Large intestine (tissue), 3 donors: ENCODE data around the gene DCTD. TPM values are rescaled to one million over a fixed set of nuclear protein-coding genes. Genes with fewer than 3 reads are reported as not detected.

ENCODE experiments used
- DNase-seq, 2 donors: peaks; one replicate each; pipeline versions ENCODE4 v3.0.0 to v3.0.0-alpha.2; 2013
- H3K27ac ChIP-seq: one replicate; pipeline ENCODE4 v1.5.1; 2013; ENCODE audit warnings: low read length
- H3K27me3 ChIP-seq: 2 replicates; pipeline ENCODE4 v1.6.1; 2013; ENCODE audit warnings: low read length; ENCODE audit not compliant: control insufficient read depth, insufficient read depth
- H3K36me3 ChIP-seq: 2 replicates; pipeline ENCODE4 v1.6.1; 2013; ENCODE audit warnings: low read length; ENCODE audit not compliant: control insufficient read depth, insufficient read depth
- H3K4me1 ChIP-seq: one replicate; pipeline ENCODE4 v1.6.1; 2013; ENCODE audit warnings: low read length; ENCODE audit not compliant: control insufficient read depth, insufficient read depth
- H3K4me3 ChIP-seq: one replicate; pipeline ENCODE4 v1.5.1; 2013; ENCODE audit warnings: low read length
- H3K9me3 ChIP-seq: one replicate; pipeline ENCODE4 v1.6.1; 2013; ENCODE audit warnings: mild to moderate bottlenecking, low read depth, low read length, moderate library complexity; ENCODE audit not compliant: control insufficient read depth
- WGBS: methylation state at CpG from one replicate; pipeline ENCODE4 v1.1.5; 2013; ENCODE audit warnings: low lambda C conversion rate; ENCODE audit not compliant: insufficient coverage; 5-methylcytosine and 5-hydroxymethylcytosine counted together
- polyA plus RNA-seq: library from polyadenylated mRNA; unstranded; fragments of 120-200 nt; gene quantifications from one replicate; pipeline ENCODE4 v1.2.1, GENCODE V29; 2013

The DCTD gene
- polyA plus RNA-seq, 1 donor, result 95.8 TPM

DNA sequence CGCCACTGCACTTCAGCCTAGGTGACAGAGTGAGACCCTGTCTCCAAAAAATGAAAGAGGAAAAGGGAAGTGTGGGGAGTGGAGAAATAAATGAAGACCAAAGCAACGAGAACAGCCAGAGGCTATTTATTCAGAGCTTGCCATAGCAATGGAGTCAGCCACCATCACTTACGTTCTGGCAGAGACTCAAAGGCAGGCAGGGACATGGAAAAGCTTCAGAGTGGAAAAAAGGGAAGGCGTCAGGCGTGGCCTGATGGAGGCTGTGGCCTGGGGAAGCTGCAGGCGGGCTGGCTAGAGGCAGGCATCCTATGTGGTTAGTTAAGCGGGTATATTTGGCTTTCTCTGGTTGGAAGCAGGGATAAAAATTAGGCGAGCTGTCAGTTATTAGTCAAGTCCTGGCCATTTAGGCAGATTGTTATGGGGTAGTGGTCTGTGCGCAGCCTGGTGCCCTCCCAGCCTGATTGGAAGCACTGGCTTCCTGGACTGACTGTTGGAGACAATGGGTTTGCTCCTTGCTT is 73.3 kb downstream of the DCTD start:
- WGBS, result no CpG with 5 or more reads among the region's 9 CpGs
- no peaks in the 10 kb centered on the region for H3K36me3 ChIP-seq
- no peak for DNase-seq
- no peaks in the 10 kb centered on the region for H3K4me1 ChIP-seq
- H3K27ac ChIP-seq, result no peak overlapping the region
- no peaks in the 10 kb centered on the region for H3K9me3 ChIP-seq
- no peak overlapping the region for H3K4me3 ChIP-seq
- no peaks in the 10 kb centered on the region for H3K27me3 ChIP-seq

- Histone ChIP-seq H3K4me1 (no peaks in the 10 kb centered on the region), H3K36me3 (no peaks in the 10 kb centered on the region), H3K4me3 (no peak overlapping the region), H3K9me3 (no peaks in the 10 kb centered on the region), H3K27me3 (no peaks in the 10 kb centered on the region), H3K27ac (no peak overlapping the region)
- 56% methylated on average over 3 of the region's 17 CpGs for WGBS
- no peak for DNase-seq
These were observed 74.3 kb downstream of the DCTD start for GRCh38 chr4:182842759-182843390.

- DNase-seq, result no peak
- Histone ChIP-seq H3K27me3 (no peaks in the 10 kb centered on the region), H3K36me3 (no peaks in the 10 kb centered on the region), H3K4me1 (no peaks in the 10 kb centered on the region), H3K9me3 (no peaks in the 10 kb centered on the region), H3K27ac (no peak overlapping the region), H3K4me3 (no peak overlapping the region)
- WGBS, result no CpG with 5 or more reads among the region's 11 CpGs
These were observed 75.0 kb downstream of the DCTD start for GRCh38 chr4:182842104-182842600.

- H3K36me3 ChIP-seq, result no peaks in the 10 kb centered on the region
- no peaks in the 10 kb centered on the region for H3K27me3 ChIP-seq
- no peak overlapping the region for H3K27ac ChIP-seq
- no peaks in the 10 kb centered on the region for H3K9me3 ChIP-seq
- no peak for DNase-seq
- H3K4me1 ChIP-seq, result no peaks in the 10 kb centered on the region
- no peak overlapping the region for H3K4me3 ChIP-seq
- no CpG with 5 or more reads among the region's 10 CpGs for WGBS
These were observed 77.1 kb downstream of the DCTD start for GRCh38 chr4:182840108-182840507.

Other genes with a start within 250 kb of the DCTD start
- 19.7 TPM for gene WWC2, start 181.9 kb upstream of the DCTD start, polyA plus RNA-seq